ENCODE results near the gene CCR6. TPM values are rescaled to one million over a fixed set of nuclear protein-coding genes. Genes with fewer than 3 reads are reported as not detected.

CCR6 gene
- total RNA-seq, 1 experiment from 2014 or later, result not detected

- H3K27ac ChIP-seq (ENCODE audit: insufficient read length, low read depth, low read length), result no peak overlapping the region
- H2BK15ac ChIP-seq (ENCODE audit: low read depth, low read length), result no peak overlapping the region
- no peak overlapping the region for H3K18ac ChIP-seq (ENCODE audit: insufficient read length, low read depth, low read length)
- H3T11ph ChIP-seq (ENCODE audit: low read length), result no peak overlapping the region
- no peaks in the 10 kb centered on the region for H3K9me3 ChIP-seq (ENCODE audit: control insufficient read depth, low read depth, low read length)
- H4K91ac ChIP-seq (ENCODE audit: insufficient read length, low read depth, low read length), result no peak overlapping the region
- H3K14ac ChIP-seq (ENCODE audit: insufficient read depth, low read length), result no peak overlapping the region
- no peak overlapping the region for H2BK12ac ChIP-seq (ENCODE audit: insufficient read length, low read depth, low read length)
- no peak overlapping the region for H2BK5ac ChIP-seq (ENCODE audit: insufficient read length, low read length)
- no peaks in the 10 kb centered on the region for H3K79me1 ChIP-seq (ENCODE audit: insufficient read depth, low read depth, low read length, poor library complexity, severe bottlenecking)
- no peaks in the 10 kb centered on the region for H3K23me2 ChIP-seq (ENCODE audit: insufficient read length, low read depth, low read length, poor library complexity, severe bottlenecking)
- H2BK20ac ChIP-seq (ENCODE audit: low read depth, low read length, poor library complexity, severe bottlenecking), result no peak overlapping the region
- H4K20me1 ChIP-seq (ENCODE audit: control insufficient read depth, insufficient read depth, insufficient read length), result no peaks in the 10 kb centered on the region
- H2AFZ ChIP-seq (ENCODE audit: low read length), result no peak overlapping the region
- no peaks in the 10 kb centered on the region for H3K4me1 ChIP-seq (ENCODE audit: insufficient read depth, low read length)
- H2BK120ac ChIP-seq (ENCODE audit: low read depth, low read length, poor library complexity, severe bottlenecking), result no peak overlapping the region
- H3K9ac ChIP-seq (ENCODE audit: extremely low read depth, insufficient read length, low read length), result no peak overlapping the region
- H3K56ac ChIP-seq (ENCODE audit: insufficient read length, low read depth, low read length), result no peak overlapping the region
- Mint-ChIP-seq H3K36me3 (ENCODE audit: insufficient read depth in 1 of 3, low read depth in 3 of 3) (no peaks in the 10 kb centered on the region; a peak in 2 of 7 replicates), H3K4me1 (peaks cover 9 to 10% of the 10 kb centered on the region in 2 experiments; a peak in 3 of 4 replicates), H3K4me3 (no peak overlapping the region), H3K27me3 (ENCODE audit: low read depth) (peaks cover 1% of the 10 kb centered on the region; the same call in 1 of the 2 replicates), H3K9me3 (peaks cover 0 to 1% of the 10 kb centered on the region in 2 experiments; a peak in 3 of 5 replicates), H3K27ac (peak overlapping the region in 1 of 3 experiments; percentile 48; a peak in 1 of 7 replicates)
- H4K5ac ChIP-seq (ENCODE audit: insufficient read length, low read depth, low read length), result no peak overlapping the region
- WGBS (ENCODE audit: extremely low coverage, insufficient read length, low lambda C conversion rate), result no CpG with 5 or more reads among the region's 20 CpGs
- no peaks in the 10 kb centered on the region for H3K27me3 ChIP-seq (ENCODE audit: insufficient read depth, low read length)
- no peak overlapping the region for H4K8ac ChIP-seq (replicated peaks; ENCODE audit: insufficient read length, low read depth, low read length)
- no peak for DNase-seq
- TF ChIP-seq CTCF (conservative IDR thresholded peaks at IDR 0.05), result no peak
- no peak overlapping the region for H3K23ac ChIP-seq (ENCODE audit: insufficient read length, low read depth, low read length)
- no peak overlapping the region for H3K4me2 ChIP-seq (ENCODE audit: insufficient read depth, insufficient read length, low read length)
- H3K4ac ChIP-seq (ENCODE audit: low read depth, low read length), result no peak overlapping the region
- no peak overlapping the region for H2AK5ac ChIP-seq (ENCODE audit: insufficient read length, low read length)
- no peaks in the 10 kb centered on the region for H3K79me2 ChIP-seq (ENCODE audit: insufficient read depth, low read length)
Observed at GRCh38 chr6:167093406-167093921, 29.4 kb upstream of the CCR6 start.
